Body of pancreas (tissue), 4 donors: ENCODE measurements around the gene RCC2. TPM values are rescaled to one million over a fixed set of nuclear protein-coding genes. Genes with fewer than 3 reads are reported as not detected.

Experiments
- ATAC-seq: fragments of 150-250 bp; one replicate; pipeline ENCODE4 v1.9.1; 2016
- DNase-seq, 4 donors: peaks; one replicate each; pipeline ENCODE4 v3.0.0-alpha.2; 2019
- H3K27ac ChIP-seq, 4 donors: fragments of 200-600 bp; sonication (generic); 1 replicate in 3 of 4; 2 replicates in 1 of 4; pipeline versions ENCODE4 v1.5.1 to v1.6.1; 2016 to 2019; ENCODE audit warnings: mild to moderate bottlenecking in 1 of 4, mixed read lengths in 1 of 4, moderate library complexity in 1 of 4
- H3K27me3 ChIP-seq, 2 donors: fragments of 200-600 bp; sonication (generic); one replicate each; pipeline ENCODE4 v1.6.0; 2016; ENCODE audit warnings: mild to moderate bottlenecking in 1 of 2
- H3K36me3 ChIP-seq, 2 donors: fragments of 200-600 bp; sonication (generic); replicated peaks in 1 of 2; 2 replicates each; pipeline ENCODE4 v1.5.1; 2016; ENCODE audit warnings: low read depth in 2 of 2; ENCODE audit not compliant: insufficient read depth in 1 of 2
- H3K4me1 ChIP-seq: fragments of 200-600 bp; sonication (generic); one replicate; pipeline ENCODE4 v1.6.0; 2016
- H3K4me3 ChIP-seq, 2 donors: fragments of 200-600 bp; sonication (generic); 1 replicate in 1 of 2; 2 replicates in 1 of 2; pipeline ENCODE4 v1.5.1; 2016 to 2019
- H3K9me3 ChIP-seq, 3 donors: fragments of 200-600 bp; sonication (generic); 1 replicate in 2 of 3; 2 replicates in 1 of 3; pipeline ENCODE4 v1.5.1; 2016
- CTCF ChIP-seq, 7 experiments: fragments of 450-650 bp in 4 of 7; fragments of 200-600 bp in 3 of 7; sonication (generic) in 3 of 7; IDR thresholded peaks; one replicate each; pipeline ENCODE4 v1.5.1; 2016 to 2019; ENCODE audit warnings: antibody characterized with exemption in 7 of 7
- POLR2A ChIP-seq, 3 donors: fragments of 450-650 bp; IDR thresholded peaks; one replicate each; pipeline ENCODE4 v1.6.1; 2016; ENCODE audit warnings: antibody characterized with exemption in 3 of 3, mild to moderate bottlenecking in 2 of 3
- WGBS, 2 donors: methylation state at CpG; one replicate each; pipeline ENCODE4 v1.1.5; 2017; 5-methylcytosine and 5-hydroxymethylcytosine counted together
- intact Hi-C: fragments of 100-400 bp; cut with DNase I; formaldehyde crosslinking; loops from one replicate; pipeline ENCODE4 v1.15.1; 2023
- total RNA-seq, 2 donors: library from RNA; depleted of rRNA; stranded (reverse); fragments of >200 nt; gene quantifications; one replicate each; pipeline ENCODE4 v1.1.0, GENCODE V29; 2016

Gene RCC2
- total RNA-seq, 2 donors from 2014 or later, result 19.2 to 34.3 TPM

- intact Hi-C loops, result no loop called here
- Histone ChIP-seq H3K36me3 (no peaks in the 10 kb centered on the region), H3K27ac (no peak overlapping the region), H3K27me3 (no peaks in the 10 kb centered on the region), H3K9me3 (no peaks in the 10 kb centered on the region), H3K4me3 (no peak overlapping the region), H3K4me1 (no peaks in the 10 kb centered on the region)
- ATAC-seq, result no peak
- WGBS, 2 donors, result 75 to 88% methylated on average over 6 of the region's 6 CpGs
- TF ChIP-seq CTCF (IDR thresholded peaks at IDR 0.05) (no peak), POLR2A (IDR thresholded peaks at IDR 0.05) (no peak)
- DNase-seq, result no peak
These were observed 26.9 kb upstream of the RCC2 start for GRCh38 chr1:17466359-17466758.

GRCh38 chr1:17465228-17465627 lies 25.8 kb upstream of the RCC2 start:
- ATAC-seq (no peak), DNase-seq (no peak)
- TF ChIP-seq CTCF (IDR thresholded peaks at IDR 0.05) (no peak), POLR2A (IDR thresholded peaks at IDR 0.05) (no peak)
- intact Hi-C loops, result no loop called here
- Histone ChIP-seq H3K4me1 (no peaks in the 10 kb centered on the region), H3K27ac (no peak overlapping the region), H3K36me3 (no peaks in the 10 kb centered on the region), H3K27me3 (no peaks in the 10 kb centered on the region), H3K4me3 (no peak overlapping the region), H3K9me3 (no peaks in the 10 kb centered on the region)
- WGBS, 2 donors, result 68% methylated on average over 6 of the region's 6 CpGs

DNA sequence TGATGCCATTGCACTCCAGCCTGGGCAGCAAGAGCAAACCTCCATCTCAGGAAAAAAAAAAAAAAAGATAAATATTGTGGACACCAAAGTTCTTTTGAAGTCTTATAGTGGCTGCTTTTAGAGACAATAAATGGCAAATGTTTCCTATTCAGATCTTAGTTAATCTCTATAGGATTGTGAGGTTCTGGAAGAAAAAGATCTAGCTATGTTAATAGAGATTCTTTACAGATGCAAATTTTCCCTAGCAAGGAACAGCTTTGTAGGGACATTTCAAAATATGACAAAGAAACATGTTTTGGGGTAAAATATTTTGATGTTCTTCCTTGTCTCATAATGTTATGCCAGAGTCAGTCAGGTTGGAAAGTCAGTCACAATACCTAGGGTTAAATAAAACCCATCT lies 24.5 kb upstream of the RCC2 start:
- H3K4me1 ChIP-seq, result no peaks in the 10 kb centered on the region

DNA sequence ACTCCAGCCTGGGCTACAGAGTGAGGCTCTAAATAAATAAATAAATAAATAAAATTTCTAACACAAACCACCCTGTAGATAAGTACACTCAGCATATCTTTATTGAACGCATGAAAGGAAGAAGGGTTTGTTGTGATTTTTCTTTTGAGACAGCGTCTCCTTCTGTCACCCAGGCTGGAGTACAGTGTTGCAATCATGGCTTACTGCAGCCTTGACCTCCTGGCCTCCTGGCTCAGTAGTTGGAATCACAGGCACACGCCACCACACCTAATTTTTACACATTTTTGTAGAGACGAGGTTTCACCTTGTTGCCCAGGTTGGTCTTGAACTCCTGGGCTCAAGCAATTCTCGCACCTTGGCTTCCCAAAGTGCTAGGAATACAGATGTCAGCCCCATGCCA lies 23.2 kb upstream of the RCC2 start:
- H3K4me1 ChIP-seq, result no peaks in the 10 kb centered on the region
- TF ChIP-seq CTCF (IDR thresholded peaks at IDR 0.05) (no peak), POLR2A (IDR thresholded peaks at IDR 0.05) (no peak)
- no peak for DNase-seq
- H3K4me3 ChIP-seq, result no peak overlapping the region
- H3K27me3 ChIP-seq, result no peaks in the 10 kb centered on the region
- 56 to 79% methylated on average over 5 of the region's 5 CpGs for WGBS, 2 donors
- no peak for ATAC-seq
- intact Hi-C loops, result no loop called here
- no peaks in the 10 kb centered on the region for H3K9me3 ChIP-seq
- H3K27ac ChIP-seq, result no peak overlapping the region
- H3K36me3 ChIP-seq, result no peaks in the 10 kb centered on the region

More for the DNA sequence above, 24.5 kb upstream of the RCC2 start:
- TF ChIP-seq CTCF (IDR thresholded peaks at IDR 0.05) (no peak), POLR2A (IDR thresholded peaks at IDR 0.05) (no peak)
- intact Hi-C loops, result no loop called here
- H3K27ac ChIP-seq, result no peak overlapping the region
- no peaks in the 10 kb centered on the region for H3K36me3 ChIP-seq
- ATAC-seq (no peak), DNase-seq (no peak)
- no peaks in the 10 kb centered on the region for H3K9me3 ChIP-seq
- H3K27me3 ChIP-seq, result no peaks in the 10 kb centered on the region
- no peak overlapping the region for H3K4me3 ChIP-seq

GRCh38 chr1:17460219-17460618 lies 20.7 kb upstream of the RCC2 start:
- no peak overlapping the region for H3K27ac ChIP-seq
- H3K27me3 ChIP-seq, result no peaks in the 10 kb centered on the region
- no peak for ATAC-seq
- TF ChIP-seq CTCF (IDR thresholded peaks at IDR 0.05) (no peak), POLR2A (IDR thresholded peaks at IDR 0.05) (no peak)
- intact Hi-C loops, result no loop called here
- H3K4me1 ChIP-seq, result no peaks in the 10 kb centered on the region
- DNase-seq, result no peak
- WGBS, 2 donors, result 74 to 76% methylated on average over 4 to 10 of the region's 10 CpGs
- H3K9me3 ChIP-seq, result no peaks in the 10 kb centered on the region
- no peaks in the 10 kb centered on the region for H3K36me3 ChIP-seq
- H3K4me3 ChIP-seq, result no peak overlapping the region
